ENCODE data around the gene CPNE9.

GRCh38 chr3:9669720-9670432 is 33.8 kb upstream of the CPNE9 start:
- TF ChIP-seq, protein P1, sequence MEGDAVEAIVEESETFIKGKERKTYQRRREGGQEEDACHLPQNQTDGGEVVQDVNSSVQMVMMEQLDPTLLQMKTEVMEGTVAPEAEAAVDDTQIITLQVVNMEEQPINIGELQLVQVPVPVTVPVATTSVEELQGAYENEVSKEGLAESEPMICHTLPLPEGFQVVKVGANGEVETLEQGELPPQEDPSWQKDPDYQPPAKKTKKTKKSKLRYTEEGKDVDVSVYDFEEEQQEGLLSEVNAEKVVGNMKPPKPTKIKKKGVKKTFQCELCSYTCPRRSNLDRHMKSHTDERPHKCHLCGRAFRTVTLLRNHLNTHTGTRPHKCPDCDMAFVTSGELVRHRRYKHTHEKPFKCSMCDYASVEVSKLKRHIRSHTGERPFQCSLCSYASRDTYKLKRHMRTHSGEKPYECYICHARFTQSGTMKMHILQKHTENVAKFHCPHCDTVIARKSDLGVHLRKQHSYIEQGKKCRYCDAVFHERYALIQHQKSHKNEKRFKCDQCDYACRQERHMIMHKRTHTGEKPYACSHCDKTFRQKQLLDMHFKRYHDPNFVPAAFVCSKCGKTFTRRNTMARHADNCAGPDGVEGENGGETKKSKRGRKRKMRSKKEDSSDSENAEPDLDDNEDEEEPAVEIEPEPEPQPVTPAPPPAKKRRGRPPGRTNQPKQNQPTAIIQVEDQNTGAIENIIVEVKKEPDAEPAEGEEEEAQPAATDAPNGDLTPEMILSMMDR (IDR thresholded peaks at IDR 0.05) = no peak
- TF ChIP-seq EZH2 (IDR thresholded peaks at IDR 0.05) = no peak

Data from neural progenitor cell (in vitro differentiated cells).